GM12872 (cell line): ENCODE data around the gene CHAF1A.

Experiments used
- TF ChIP-seq, protein P1 (sequence below): IDR thresholded peaks from 3 replicates; pipeline ENCODE4 v1.5.1; 2011; ENCODE audit warnings: low read depth, mild to moderate bottlenecking, low read length, moderate library complexity; ENCODE audit not compliant: insufficient read depth

The CHAF1A gene

DNA sequence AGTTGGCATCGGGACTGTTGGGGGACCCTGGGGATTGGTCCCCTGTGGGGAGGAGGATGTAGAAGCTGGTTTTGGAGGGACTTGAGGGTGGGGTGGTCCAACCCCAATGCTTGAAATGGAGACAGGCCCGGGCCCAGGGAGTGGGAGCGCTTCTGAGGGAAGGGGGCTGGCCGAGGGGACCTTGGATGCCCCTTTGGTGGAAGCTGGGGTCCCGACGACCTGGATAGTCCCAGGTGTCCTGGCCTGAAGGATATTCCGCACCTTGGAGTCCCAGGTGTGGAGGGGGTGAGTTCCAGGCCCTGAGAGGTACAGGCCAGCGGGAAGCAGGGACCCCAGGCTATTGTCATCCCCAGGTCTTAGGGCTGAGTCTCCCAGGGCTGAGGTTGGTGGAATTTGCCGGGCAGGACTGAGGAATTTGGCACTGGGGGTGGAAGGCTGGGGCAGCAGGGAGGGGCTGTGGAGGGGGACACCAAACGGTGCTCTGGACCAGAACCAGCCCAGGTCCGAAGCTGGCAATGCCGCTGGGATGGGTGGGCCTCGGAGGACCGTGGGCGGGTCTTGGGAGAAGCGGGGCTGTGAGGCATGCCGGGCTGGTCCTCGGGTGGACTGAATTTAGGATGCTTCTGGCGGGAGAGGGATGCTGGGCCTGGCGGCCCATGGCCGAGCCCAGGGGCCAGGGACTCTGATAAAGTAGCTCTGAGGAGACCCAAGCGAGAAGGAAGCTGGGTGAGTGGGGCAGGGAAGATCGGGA lies 71.5 kb downstream of the CHAF1A start:
- TF ChIP-seq, protein P1, sequence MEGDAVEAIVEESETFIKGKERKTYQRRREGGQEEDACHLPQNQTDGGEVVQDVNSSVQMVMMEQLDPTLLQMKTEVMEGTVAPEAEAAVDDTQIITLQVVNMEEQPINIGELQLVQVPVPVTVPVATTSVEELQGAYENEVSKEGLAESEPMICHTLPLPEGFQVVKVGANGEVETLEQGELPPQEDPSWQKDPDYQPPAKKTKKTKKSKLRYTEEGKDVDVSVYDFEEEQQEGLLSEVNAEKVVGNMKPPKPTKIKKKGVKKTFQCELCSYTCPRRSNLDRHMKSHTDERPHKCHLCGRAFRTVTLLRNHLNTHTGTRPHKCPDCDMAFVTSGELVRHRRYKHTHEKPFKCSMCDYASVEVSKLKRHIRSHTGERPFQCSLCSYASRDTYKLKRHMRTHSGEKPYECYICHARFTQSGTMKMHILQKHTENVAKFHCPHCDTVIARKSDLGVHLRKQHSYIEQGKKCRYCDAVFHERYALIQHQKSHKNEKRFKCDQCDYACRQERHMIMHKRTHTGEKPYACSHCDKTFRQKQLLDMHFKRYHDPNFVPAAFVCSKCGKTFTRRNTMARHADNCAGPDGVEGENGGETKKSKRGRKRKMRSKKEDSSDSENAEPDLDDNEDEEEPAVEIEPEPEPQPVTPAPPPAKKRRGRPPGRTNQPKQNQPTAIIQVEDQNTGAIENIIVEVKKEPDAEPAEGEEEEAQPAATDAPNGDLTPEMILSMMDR = no peak

DNA sequence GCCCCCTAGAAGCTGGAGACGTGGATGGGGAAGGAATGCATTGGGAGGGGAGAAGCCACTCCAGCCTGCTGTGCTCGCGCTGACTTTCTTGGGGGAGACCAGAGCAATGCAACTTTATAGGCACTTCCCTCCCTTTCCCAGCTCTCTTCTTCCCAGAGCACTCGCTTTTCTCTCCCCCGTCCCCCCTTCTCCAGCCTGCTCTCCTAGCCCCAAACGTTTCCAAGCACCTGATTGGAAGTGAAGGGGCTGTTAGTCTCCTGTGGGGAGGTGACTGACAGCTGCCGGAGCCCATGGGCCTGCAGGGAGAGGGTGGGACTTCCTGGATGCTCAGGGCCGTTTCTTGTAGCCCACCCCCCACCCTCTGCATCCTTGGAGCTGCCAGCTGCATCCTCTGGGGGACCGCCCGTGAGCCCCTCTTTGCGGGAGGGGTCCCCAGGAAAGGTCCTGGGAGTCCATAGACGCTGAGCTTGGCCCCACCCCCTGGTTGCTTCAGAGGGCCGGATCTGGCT lies 72.1 kb downstream of the CHAF1A start:
- TF ChIP-seq, protein P1 = no peak

- TF ChIP-seq, protein P1 = no peak
Observed at GRCh38 chr19:4477034-4477801, 74.8 kb downstream of the CHAF1A start.

- TF ChIP-seq, protein P1 = no peak
Observed at GRCh38 chr19:4482721-4483364, 80.4 kb downstream of the CHAF1A start.

DNA sequence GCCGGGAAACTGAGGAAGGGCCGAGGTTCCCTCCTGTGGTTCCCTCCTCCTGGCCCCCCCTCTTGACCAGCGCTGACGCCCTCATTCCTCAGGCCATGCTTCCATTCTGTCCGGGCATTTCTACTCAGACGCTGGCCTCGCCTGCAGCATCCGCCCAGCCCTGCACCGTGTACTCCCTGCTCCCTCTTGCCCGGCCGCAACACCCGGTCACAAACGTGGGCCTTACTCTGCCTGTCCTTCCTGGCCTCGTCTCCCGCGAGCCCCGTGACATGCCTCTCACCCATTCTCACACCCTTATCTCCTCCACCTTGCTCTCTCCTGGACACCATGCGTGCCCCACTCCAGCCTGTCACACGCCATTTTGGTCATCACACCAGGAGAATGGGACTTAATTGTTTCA lies 80.9 kb downstream of the CHAF1A start:
- TF ChIP-seq, protein P1 = no peak

DNA sequence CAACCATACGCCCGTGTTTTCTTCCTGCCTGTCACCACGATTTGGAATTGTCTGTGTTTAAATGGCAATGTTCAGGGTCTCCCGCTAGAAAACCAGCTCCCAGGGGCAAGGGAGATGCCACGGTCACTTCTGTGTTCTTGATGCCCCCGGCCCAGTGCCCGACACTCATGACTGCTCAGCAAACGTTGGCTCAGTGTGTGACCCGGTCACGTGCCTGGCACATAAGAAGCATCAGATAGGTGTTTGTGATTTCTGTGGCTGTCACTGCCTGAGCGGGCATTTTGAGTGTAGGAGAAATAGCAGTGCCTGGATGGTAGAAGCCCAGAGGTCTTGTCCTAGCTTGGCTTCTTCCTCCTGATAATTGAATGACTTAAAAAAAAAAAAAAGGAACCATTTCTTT lies 85.1 kb downstream of the CHAF1A start:
- TF ChIP-seq, protein P1 = no peak

- TF ChIP-seq, protein P1 = no peak
Observed at GRCh38 chr19:4488496-4488895, 86.1 kb downstream of the CHAF1A start.
